Astrocyte (in vitro differentiated cells and primary cell): ENCODE data around the gene IL1B. TPM values are rescaled to one million over a fixed set of nuclear protein-coding genes. Genes with fewer than 3 reads are reported as not detected.

ENCODE experiments used
- DNase-seq: peaks from one replicate; pipeline ENCODE4 v3.0.0-alpha.2; 2010; ENCODE audit warnings: low read depth
- FAIRE-seq: peaks from 2 replicates; lab custom pipeline; 2011; peaks lifted over from hg19 to GRCh38; lab: Jason Lieb, UNC
- H2AFZ ChIP-seq: 2 replicates; pipeline ENCODE4 v1.6.0; 2012; ENCODE audit warnings: low read depth, low read length, inconsistent platforms
- H3K27ac ChIP-seq: 2 replicates; pipeline ENCODE4 v1.5.1; 2011; ENCODE audit warnings: low read depth, low read length, inconsistent platforms
- H3K27me3 ChIP-seq: 2 replicates; pipeline ENCODE4 v1.6.0; 2011; ENCODE audit warnings: low read length, inconsistent platforms; ENCODE audit not compliant: insufficient read depth
- H3K36me3 ChIP-seq: 2 replicates; pipeline ENCODE4 v1.5.1; 2011; ENCODE audit warnings: low read length, inconsistent platforms; ENCODE audit not compliant: insufficient read depth
- H3K4me1 ChIP-seq: 2 replicates; pipeline ENCODE4 v1.5.1; 2011; ENCODE audit warnings: low read length, inconsistent platforms; ENCODE audit not compliant: insufficient read depth
- H3K4me2 ChIP-seq: 2 replicates; pipeline ENCODE4 v1.6.0; 2012; ENCODE audit warnings: low read length, inconsistent platforms
- H3K4me3 ChIP-seq: 2 replicates; pipeline ENCODE4 v1.5.1; 2011; ENCODE audit warnings: low read depth, mild to moderate bottlenecking, low read length, inconsistent platforms; ENCODE audit not compliant: insufficient read depth
- H3K79me2 ChIP-seq: 2 replicates; pipeline ENCODE4 v1.6.0; 2012; ENCODE audit warnings: mild to moderate bottlenecking, low read length, inconsistent platforms; ENCODE audit not compliant: insufficient read depth
- H3K9ac ChIP-seq: 2 replicates; pipeline ENCODE4 v1.6.0; 2012; ENCODE audit warnings: mild to moderate bottlenecking, low read length, inconsistent platforms
- H3K9me3 ChIP-seq: 2 replicates; pipeline ENCODE4 v1.5.1; 2012; ENCODE audit warnings: low read depth, mild to moderate bottlenecking, low read length, inconsistent platforms; ENCODE audit not compliant: insufficient read depth
- H4K20me1 ChIP-seq: 2 replicates; pipeline ENCODE4 v1.6.0; 2012; ENCODE audit warnings: low read length, inconsistent platforms; ENCODE audit not compliant: insufficient read depth
- H3K27ac Mint-ChIP-seq: one replicate; pipeline ENCODE4 v1.8.0; 2021; ENCODE audit warnings: mild to moderate bottlenecking, mixed read lengths; ENCODE audit not compliant: unreplicated experiment
- H3K27me3 Mint-ChIP-seq: one replicate; pipeline ENCODE4 v1.8.0; 2021; ENCODE audit warnings: low read depth, mixed read lengths; ENCODE audit not compliant: unreplicated experiment
- H3K36me3 Mint-ChIP-seq: one replicate; pipeline ENCODE4 v1.8.0; 2021; ENCODE audit warnings: low read depth, mixed read lengths; ENCODE audit not compliant: unreplicated experiment
- H3K4me1 Mint-ChIP-seq: one replicate; pipeline ENCODE4 v1.8.0; 2021; ENCODE audit warnings: low read depth, mixed read lengths; ENCODE audit not compliant: unreplicated experiment
- H3K4me3 Mint-ChIP-seq: one replicate; pipeline ENCODE4 v1.8.0; 2021; ENCODE audit warnings: mild to moderate bottlenecking, moderate library complexity, mixed read lengths; ENCODE audit not compliant: unreplicated experiment
- H3K9me3 Mint-ChIP-seq: one replicate; pipeline ENCODE4 v1.8.0; 2021; ENCODE audit warnings: mild to moderate bottlenecking, mixed read lengths; ENCODE audit not compliant: unreplicated experiment
- EZH2 ChIP-seq: IDR thresholded peaks from 2 replicates; pipeline ENCODE4 v1.6.1; 2012; ENCODE audit warnings: mild to moderate bottlenecking, low read length, inconsistent platforms; ENCODE audit not compliant: insufficient read depth
- total RNA-seq: library from RNA; stranded (reverse); gene quantifications from 2 replicates; pipeline ENCODE4 v1.2.1, GENCODE V29; 2021
- TF ChIP-seq, protein P1 (sequence below): IDR thresholded peaks from 2 replicates; pipeline ENCODE4 v1.5.1; 2011; ENCODE audit warnings: low read depth, mild to moderate bottlenecking, inconsistent platforms, low read length, moderate library complexity; ENCODE audit not compliant: insufficient read depth

IL1B gene
- total RNA-seq, 1 donor from 2014 or later: not detected

- Histone ChIP-seq H3K36me3 (no peaks in the 10 kb centered on the region), H3K4me2 (no peak overlapping the region), H3K4me3 (no peak overlapping the region), H3K9me3 (no peaks in the 10 kb centered on the region), H3K9ac (no peak overlapping the region), H3K27me3 (no peaks in the 10 kb centered on the region), H4K20me1 (no peaks in the 10 kb centered on the region), H3K27ac (no peak overlapping the region), H2AFZ (no peak overlapping the region), H3K79me2 (no peaks in the 10 kb centered on the region), H3K4me1 (peaks cover 10% of the 10 kb centered on the region)
- DNase-seq (no peak), FAIRE-seq (no peak)
- H3K4me3 Mint-ChIP-seq: no peak overlapping the region
- H3K27me3 Mint-ChIP-seq: peaks cover under 1% of the 10 kb centered on the region
- TF ChIP-seq EZH2: no peak
- TF ChIP-seq, protein P1, sequence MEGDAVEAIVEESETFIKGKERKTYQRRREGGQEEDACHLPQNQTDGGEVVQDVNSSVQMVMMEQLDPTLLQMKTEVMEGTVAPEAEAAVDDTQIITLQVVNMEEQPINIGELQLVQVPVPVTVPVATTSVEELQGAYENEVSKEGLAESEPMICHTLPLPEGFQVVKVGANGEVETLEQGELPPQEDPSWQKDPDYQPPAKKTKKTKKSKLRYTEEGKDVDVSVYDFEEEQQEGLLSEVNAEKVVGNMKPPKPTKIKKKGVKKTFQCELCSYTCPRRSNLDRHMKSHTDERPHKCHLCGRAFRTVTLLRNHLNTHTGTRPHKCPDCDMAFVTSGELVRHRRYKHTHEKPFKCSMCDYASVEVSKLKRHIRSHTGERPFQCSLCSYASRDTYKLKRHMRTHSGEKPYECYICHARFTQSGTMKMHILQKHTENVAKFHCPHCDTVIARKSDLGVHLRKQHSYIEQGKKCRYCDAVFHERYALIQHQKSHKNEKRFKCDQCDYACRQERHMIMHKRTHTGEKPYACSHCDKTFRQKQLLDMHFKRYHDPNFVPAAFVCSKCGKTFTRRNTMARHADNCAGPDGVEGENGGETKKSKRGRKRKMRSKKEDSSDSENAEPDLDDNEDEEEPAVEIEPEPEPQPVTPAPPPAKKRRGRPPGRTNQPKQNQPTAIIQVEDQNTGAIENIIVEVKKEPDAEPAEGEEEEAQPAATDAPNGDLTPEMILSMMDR: no peak
- H3K36me3 Mint-ChIP-seq: no peaks in the 10 kb centered on the region
- peaks cover 11% of the 10 kb centered on the region for H3K9me3 Mint-ChIP-seq
- peaks cover 12% of the 10 kb centered on the region for H3K4me1 Mint-ChIP-seq
- H3K27ac Mint-ChIP-seq: no peak overlapping the region
These were observed 35.5 kb downstream of the IL1B start for GRCh38 chr2:112800881-112801583.

GRCh38 chr2:112798979-112799975 lies 37.3 kb downstream of the IL1B start:
- Mint-ChIP-seq H3K27ac (no peak overlapping the region), H3K36me3 (no peaks in the 10 kb centered on the region), H3K4me3 (no peak overlapping the region), H3K9me3 (peaks cover 13% of the 10 kb centered on the region), H3K4me1 (peaks cover 8% of the 10 kb centered on the region), H3K27me3 (peaks cover 3% of the 10 kb centered on the region)
- Histone ChIP-seq H3K36me3 (no peaks in the 10 kb centered on the region), H3K4me3 (no peak overlapping the region), H3K9me3 (no peaks in the 10 kb centered on the region), H3K4me1 (peaks cover 6% of the 10 kb centered on the region), H4K20me1 (no peaks in the 10 kb centered on the region), H2AFZ (no peak overlapping the region), H3K79me2 (no peaks in the 10 kb centered on the region), H3K27ac (no peak overlapping the region), H3K9ac (no peak overlapping the region), H3K27me3 (no peaks in the 10 kb centered on the region), H3K4me2 (no peak overlapping the region)
- DNase-seq (no peak), FAIRE-seq (no peak)
- TF ChIP-seq, protein P1: no peak
